IPS DF 4.7 (cell line): ENCODE results near the gene SNRPB2.

Experiments used
- DNase-seq: peaks from one replicate; pipeline ENCODE4 v3.0.0-alpha.2; 2013; ENCODE audit warnings: low spot score; ENCODE audit errors: extremely low read depth

The SNRPB2 gene

DNA sequence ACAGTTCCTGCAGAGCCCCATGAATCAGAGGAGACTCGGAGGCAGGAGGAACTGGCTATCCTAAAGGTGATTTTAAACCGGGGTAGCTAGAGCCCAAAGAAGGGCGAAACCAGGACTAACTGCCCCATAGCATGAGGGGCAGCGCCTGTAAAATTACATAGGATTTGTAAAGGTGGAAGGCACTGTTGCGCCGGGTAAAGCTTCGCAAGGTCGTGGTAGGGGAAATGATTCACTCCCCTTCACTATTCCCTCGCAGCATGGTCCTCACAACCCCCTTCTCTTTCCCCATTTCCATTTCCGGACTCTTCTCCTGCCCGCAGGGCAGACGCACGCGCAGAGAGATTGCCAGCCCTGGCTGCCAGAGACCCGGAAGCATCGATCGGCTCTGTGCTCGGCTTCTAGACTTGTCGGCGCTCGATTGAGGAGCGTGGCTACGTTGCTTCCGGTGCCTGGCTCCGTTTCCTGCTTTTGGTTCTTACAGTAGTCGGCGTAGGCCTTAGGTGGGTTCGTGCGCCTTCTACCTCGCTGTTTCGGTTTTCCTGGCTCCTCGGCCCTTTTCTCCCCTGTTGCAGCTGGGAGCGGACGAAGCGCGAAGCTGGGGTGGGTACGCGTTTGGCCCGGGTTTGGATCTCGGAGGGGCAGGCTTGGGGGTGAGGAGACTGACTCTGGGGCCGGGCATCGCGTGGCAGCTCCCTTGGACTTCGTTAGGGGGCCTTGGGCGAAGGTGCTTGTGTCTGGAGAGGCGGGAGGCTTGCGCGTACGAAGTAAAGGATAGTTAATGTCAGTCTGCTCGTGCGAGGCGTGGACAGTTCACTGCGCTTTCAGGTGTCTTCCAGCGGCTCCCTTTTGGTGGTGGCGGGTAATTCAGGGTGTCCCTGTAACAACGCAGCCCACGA is at the start of gene SNRPB2:
Gene SNRPB2 (plus strand): TSS at position 462 of the 896 bp plus-strand sequence. CDS start 1,677 bp downstream, outside the sequence.
- DNase-seq: peak; percentile 82

- DNase-seq: no peak
These were observed 45.4 kb upstream of the SNRPB2 start for GRCh38 chr20:16684416-16684815.

- no peak for DNase-seq
These were observed 39.9 kb upstream of the SNRPB2 start for GRCh38 chr20:16689906-16690305.

DNA sequence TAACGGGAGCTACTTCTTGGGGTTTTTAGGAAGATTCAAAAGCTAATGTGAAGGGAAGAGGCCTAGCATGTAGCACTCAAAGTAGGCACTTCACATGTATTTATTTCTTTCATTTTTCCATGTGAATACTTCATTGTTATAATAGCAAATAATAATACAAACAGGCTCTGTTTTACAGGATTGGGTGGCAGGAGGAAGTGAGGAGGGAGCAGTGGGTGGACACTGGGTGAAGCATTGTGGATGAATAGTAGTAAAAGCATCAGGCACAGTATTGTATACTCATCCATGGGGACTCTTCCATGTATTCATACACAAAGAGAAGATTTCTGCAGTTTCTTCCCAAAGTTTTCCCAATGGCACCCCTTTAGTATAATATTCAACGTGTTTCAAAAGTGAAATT is 38.4 kb upstream of the SNRPB2 start:
- DNase-seq: no peak

DNA sequence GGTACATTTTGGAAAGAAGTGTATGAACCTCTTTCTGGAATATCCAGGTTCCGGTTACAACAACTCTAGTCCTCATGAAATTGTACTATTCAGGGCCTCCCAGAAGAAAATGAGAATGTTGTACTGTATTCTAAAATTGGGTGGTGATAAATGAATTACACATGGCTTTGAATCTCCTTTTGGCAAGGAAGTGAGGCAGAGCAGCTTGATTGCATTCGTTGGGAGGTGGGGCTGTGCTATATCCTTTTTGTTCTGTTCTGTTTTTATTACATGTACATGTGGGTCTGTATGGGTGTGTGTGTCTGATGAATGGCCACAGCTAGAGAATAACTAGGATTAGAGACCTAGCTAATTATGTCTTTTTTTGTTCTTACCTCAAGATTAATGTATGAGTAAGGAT is 37.8 kb upstream of the SNRPB2 start:
- no peak for DNase-seq

DNA sequence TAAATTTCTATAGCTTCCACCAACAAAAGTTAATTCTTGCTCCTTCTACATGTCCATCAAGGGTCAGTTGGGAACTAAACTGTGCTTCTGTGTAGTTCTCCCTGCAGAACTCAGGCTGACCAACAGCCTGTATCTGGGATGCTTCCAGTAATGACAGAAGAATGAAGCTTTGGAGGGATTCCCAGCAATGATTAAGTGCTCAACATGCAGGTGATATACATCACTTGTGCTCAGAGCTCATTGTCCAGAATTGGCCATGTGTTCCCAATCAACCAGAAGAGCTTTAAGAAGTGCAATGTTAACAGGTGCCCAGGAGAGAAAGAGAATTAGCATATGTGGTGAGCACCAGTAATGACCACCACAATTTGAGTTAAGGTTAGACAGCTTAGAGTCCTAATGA is 37.4 kb upstream of the SNRPB2 start:
- no peak for DNase-seq

DNA sequence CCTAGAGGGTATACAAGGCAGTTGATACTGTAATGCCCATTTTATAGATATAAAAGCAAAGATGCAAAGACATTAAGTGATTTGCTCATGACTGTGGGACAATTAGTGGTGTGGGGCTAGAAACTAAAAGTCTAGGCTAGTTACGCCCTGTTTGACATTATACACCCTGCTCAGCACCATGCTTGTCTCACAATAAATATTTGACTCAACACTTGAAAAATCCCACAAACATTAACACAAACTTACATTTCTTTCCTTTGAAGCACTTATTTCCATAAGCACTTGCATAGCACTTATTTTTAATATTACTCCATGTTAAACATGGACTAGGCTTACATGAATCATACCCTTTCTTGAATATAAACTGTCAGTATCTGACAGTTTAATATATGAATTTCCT is 36.5 kb upstream of the SNRPB2 start:
- DNase-seq: no peak

DNA sequence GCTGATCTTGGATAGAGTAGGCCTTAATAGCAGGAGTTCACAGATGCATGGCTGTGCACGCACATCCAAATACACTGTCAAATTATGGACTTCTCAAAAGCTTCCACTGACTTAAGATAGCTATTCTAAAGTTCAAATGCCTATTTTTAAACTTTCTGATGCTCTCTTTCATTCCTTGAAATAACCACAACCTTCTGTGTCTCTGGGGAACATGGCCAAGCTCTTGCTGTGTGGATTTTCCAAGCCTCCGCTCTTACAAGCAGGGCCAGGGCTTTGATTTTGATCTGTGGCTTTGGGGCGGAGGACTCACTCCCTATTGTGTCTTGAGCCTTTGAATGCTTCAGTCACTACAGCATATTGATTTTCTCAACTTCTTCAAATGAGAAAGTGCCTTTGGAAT is 35.7 kb upstream of the SNRPB2 start:
- no peak for DNase-seq

- no peak for DNase-seq
These were observed 34.2 kb upstream of the SNRPB2 start for GRCh38 chr20:16695628-16696027.

DNA sequence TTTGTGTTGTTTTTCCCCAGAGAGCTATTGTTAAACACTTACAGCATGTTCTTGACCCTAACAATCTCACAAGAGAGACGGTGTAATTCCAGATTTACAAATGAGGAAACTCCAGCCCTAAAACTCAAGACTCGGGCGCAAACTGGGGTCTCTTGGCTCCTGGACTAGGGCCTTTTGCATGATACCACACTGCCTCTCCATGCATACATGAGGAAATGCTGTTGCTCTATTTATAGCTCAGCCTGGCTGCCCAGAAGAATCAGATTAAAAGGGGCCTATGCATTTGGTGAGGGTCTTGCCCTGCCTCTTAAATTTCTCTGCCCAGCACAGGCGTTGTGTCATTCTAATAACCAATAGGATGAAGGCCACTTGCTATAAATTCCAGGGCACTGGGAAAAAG is 30.5 kb upstream of the SNRPB2 start:
- DNase-seq: no peak

DNA sequence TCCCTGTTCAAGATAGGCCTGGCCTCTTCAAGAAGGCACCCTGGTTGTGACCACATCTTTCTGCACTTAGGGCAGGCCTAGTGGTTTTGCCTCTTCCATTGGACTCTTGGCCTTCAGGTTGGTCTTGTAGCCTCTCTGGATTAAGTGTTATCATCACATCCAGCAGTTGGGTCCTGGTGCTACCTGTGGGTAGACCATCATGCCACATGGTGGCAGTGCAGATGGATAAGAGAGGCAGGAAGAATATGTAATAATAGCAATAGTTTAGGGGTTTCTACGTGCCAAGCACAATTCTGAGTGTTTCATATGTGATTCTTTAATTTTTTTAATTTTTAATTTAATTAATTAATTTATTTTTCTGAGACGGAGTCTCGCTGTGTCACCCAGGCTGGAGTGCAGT is 28.5 kb upstream of the SNRPB2 start:
- DNase-seq: no peak

- DNase-seq: no peak
These were observed 26.3 kb upstream of the SNRPB2 start for GRCh38 chr20:16703570-16703969.

DNA sequence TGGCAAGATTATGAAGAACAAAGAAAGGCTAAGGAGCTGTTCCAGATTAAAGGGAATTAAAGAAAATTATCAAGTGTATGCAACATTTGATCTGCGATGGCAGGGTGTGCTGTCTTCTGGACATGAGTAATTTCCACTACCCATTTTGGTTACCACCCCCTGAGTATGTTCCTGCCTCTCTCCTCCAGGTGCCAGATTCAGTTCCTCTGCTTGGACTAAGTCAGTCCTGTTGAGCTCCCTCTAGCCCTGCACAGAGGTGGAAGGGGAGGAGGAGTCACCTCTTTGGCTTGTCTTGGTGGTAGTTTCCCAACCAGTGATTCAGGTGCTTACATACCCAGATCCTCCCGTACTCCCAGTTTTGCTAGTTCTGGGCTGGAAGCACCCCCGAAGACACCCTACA is 22.2 kb upstream of the SNRPB2 start:
- no peak for DNase-seq

DNA sequence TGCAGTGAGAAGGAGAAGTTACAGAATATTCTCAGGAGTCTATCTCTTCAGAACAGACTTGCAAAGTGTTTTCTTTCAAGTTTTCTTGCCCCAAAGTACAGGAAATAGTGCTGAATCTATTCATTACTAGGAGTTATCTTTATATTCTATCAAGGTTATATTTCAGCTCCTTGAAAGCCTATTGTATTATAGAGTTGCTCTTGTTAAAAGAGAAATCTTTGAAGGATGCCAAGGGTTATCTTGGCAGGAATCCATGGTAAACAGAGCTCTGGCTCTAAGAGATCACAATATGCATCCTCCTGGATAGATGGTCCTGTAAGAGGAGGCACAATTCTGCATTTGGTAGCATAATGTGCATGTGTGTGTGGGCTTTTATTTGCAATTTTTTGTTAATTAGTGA is 21.2 kb upstream of the SNRPB2 start:
- no peak for DNase-seq

GRCh38 chr20:16709017-16709416 is 20.8 kb upstream of the SNRPB2 start:
- no peak for DNase-seq

DNA sequence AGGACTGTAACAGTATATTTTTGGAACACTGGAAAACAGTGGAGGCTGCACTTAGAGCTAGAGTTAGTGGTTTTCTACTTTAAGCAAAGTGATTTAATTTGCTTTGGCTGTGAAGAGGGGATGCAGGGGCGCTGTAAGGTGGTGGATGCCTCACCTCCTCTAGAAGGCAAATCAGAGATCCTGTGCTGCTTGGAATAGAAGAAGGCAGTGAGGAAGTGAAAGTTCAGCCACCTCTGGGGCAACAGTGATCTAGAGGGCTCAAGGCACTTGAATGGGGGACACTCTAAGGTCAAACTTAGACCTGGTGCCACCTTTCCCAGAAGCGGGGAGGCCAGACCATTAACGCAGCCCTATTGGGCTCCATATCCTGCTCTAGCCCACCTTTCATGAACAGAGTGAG is 19.0 kb upstream of the SNRPB2 start:
- no peak for DNase-seq

DNA sequence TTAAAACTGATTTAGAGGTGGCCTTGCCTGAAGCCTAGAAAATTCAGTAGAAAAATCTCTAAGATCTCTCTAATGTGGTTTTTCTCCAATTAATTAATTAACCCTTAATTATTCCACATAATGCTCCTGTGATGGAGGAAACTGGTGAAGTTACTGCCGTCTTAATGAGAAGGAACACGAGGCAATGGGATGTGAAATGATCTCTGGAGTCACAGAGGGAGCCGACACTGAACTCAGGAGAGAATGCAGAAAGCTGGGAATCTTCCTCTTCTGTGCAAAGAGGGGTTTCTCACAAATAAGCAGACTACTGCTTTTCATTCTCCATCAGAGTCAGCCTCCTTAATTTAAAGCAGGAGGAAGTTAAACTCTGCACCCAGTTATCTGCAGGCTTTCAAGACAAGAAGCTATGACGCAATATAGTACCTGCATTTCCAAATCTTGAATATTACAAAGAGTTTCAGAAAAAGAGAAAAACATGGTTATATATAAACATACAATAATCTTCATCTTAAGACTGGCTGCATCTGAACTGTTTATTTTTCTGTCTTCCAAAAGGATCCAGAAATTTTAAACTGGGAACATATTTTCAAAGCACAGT is 18.1 kb upstream of the SNRPB2 start:
- no peak for DNase-seq

GRCh38 chr20:16712511-16712947 is 17.3 kb upstream of the SNRPB2 start:
- DNase-seq: no peak

DNA sequence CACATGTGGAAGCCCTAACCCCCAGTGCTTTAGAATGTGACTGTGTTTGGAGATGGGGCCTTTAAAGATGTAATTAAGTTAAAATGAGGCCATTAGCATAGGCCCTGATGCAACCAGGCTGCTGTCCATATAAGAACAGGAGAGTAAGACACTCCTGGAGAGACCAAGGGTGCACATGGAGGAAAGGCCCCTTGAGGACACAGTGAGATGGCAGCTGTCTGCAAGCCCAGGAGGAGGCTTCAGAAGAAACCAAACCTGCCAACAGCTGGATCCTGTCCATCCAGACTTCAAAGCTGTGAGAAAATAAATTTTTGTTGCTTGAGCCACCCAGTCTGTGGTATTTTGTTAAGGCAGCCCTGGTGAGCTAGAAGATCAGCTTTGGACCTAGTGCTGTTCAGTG is 16.8 kb upstream of the SNRPB2 start:
- no peak for DNase-seq

DNA sequence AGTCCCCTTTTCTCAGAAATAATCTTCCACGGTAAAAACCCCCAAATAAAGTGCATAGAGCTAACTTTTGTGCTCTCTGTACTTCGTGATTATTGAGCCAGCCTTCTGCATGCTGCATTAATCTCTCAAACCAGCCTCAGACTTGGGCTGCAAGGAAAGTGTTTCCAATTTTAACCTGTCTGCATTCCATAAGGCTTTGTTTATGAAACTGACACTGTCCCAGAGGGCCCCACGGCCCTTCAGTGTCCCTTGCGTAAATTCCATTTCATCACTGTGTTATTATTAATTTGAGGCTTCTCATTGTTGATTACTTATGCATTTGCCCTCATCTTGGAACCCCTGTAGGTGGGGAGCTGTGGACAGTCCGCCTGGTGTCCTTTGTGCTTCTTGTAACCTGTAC is 15.6 kb upstream of the SNRPB2 start:
- DNase-seq: no peak

- DNase-seq: no peak
These were observed 15.1 kb upstream of the SNRPB2 start for GRCh38 chr20:16714751-16715150.

GRCh38 chr20:16719421-16719820 is 10.4 kb upstream of the SNRPB2 start:
- no peak for DNase-seq

- no peak for DNase-seq
These were observed 746 bp upstream of the SNRPB2 start for GRCh38 chr20:16729080-16729479.
